ENCODE results near the gene KCNQ1OT1. TPM values are rescaled to one million over a fixed set of nuclear protein-coding genes. Genes with fewer than 3 reads are reported as not detected.

KCNQ1OT1 gene
- total RNA-seq, 1 experiment from 2014 or later, result 1.2 TPM

- Histone ChIP-seq H3K79me2 (ENCODE audit: insufficient read depth, low read length) (no peaks in the 10 kb centered on the region), H2BK12ac (ENCODE audit: insufficient read length, low read depth, low read length) (no peak overlapping the region), H2BK15ac (ENCODE audit: low read depth, low read length) (no peak overlapping the region), H4K20me1 (ENCODE audit: control insufficient read depth, insufficient read depth, insufficient read length) (no peaks in the 10 kb centered on the region), H3K9ac (ENCODE audit: extremely low read depth, insufficient read length, low read length) (no peak overlapping the region), H3K14ac (ENCODE audit: insufficient read depth, low read length) (0 out of 2 replicates have a peak overlapping the region, but pooled peaks have one; percentile 28), H4K91ac (ENCODE audit: insufficient read length, low read depth, low read length) (no peak overlapping the region), H2AK5ac (ENCODE audit: insufficient read length, low read length) (no peak overlapping the region), H2BK5ac (ENCODE audit: insufficient read length, low read length) (no peak overlapping the region), H3K4me2 (ENCODE audit: insufficient read depth, insufficient read length, low read length) (no peak overlapping the region), H3K23ac (ENCODE audit: insufficient read length, low read depth, low read length) (no peak overlapping the region), H3K56ac (ENCODE audit: insufficient read length, low read depth, low read length) (no peak overlapping the region), H3K9me3 (ENCODE audit: control insufficient read depth, low read depth, low read length) (no peaks in the 10 kb centered on the region), H2AFZ (ENCODE audit: low read length) (no peak overlapping the region), H3K4me1 (ENCODE audit: insufficient read depth, low read length) (no peaks in the 10 kb centered on the region), H3K4ac (ENCODE audit: low read depth, low read length) (no peak overlapping the region), H2BK120ac (ENCODE audit: low read depth, low read length, poor library complexity, severe bottlenecking) (no peak overlapping the region), H3K23me2 (ENCODE audit: insufficient read length, low read depth, low read length, poor library complexity, severe bottlenecking) (no peaks in the 10 kb centered on the region), H3K18ac (ENCODE audit: insufficient read length, low read depth, low read length) (no peak overlapping the region), H3K27ac (ENCODE audit: insufficient read length, low read depth, low read length) (no peak overlapping the region), H2BK20ac (ENCODE audit: low read depth, low read length, poor library complexity, severe bottlenecking) (no peak overlapping the region), H3T11ph (ENCODE audit: low read length) (no peak overlapping the region), H4K5ac (ENCODE audit: insufficient read length, low read depth, low read length) (no peak overlapping the region), H3K79me1 (ENCODE audit: insufficient read depth, low read depth, low read length, poor library complexity, severe bottlenecking) (no peaks in the 10 kb centered on the region), H4K8ac (replicated peaks; ENCODE audit: insufficient read length, low read depth, low read length) (no peak overlapping the region), H3K27me3 (ENCODE audit: insufficient read depth, low read length) (no peaks in the 10 kb centered on the region; the same call in 1 of the 2 replicates)
- no peaks in the 10 kb centered on the region for H3K36me3 Mint-ChIP-seq (ENCODE audit: insufficient read depth in 1 of 3, low read depth in 3 of 3)
- H3K9me3 Mint-ChIP-seq, result no peaks in the 10 kb centered on the region
- peaks cover 67% of the 10 kb centered on the region for H3K27me3 Mint-ChIP-seq (ENCODE audit: low read depth)
- H3K4me3 Mint-ChIP-seq, result no peak overlapping the region
- whole genome bisulfite sequencing (ENCODE audit: extremely low coverage, insufficient read length, low lambda C conversion rate), result no CpG with 5 or more reads among the region's 45 CpGs
- no peak overlapping the region; a peak in 1 of 7 replicates for H3K27ac Mint-ChIP-seq
- DNase-seq, result no peak
- TF ChIP-seq CTCF (conservative IDR thresholded peaks at IDR 0.05), result no peak
- H3K4me1 Mint-ChIP-seq, result peaks cover 2 to 7% of the 10 kb centered on the region in 2 experiments; a peak in 2 of 4 replicates
Measured at GRCh38 chr11:2574553-2575535, 125.0 kb downstream of the KCNQ1OT1 start.
